ACHN (cell line): ENCODE data around the gene LIMS2.

Experiments used
- DNase-seq: peaks from one replicate; pipeline ENCODE4 v3.0.0-alpha.2; 2015
- in situ Hi-C: cut with HindIII; loops from 2 replicates; pipeline ENCODE4 v1.10.0; 2017; ENCODE audit warnings: low sequenced_read_pairs, low pct_ligation_motif_present, low pct_unique_long_range_greater_than_20kb

Gene LIMS2

DNA sequence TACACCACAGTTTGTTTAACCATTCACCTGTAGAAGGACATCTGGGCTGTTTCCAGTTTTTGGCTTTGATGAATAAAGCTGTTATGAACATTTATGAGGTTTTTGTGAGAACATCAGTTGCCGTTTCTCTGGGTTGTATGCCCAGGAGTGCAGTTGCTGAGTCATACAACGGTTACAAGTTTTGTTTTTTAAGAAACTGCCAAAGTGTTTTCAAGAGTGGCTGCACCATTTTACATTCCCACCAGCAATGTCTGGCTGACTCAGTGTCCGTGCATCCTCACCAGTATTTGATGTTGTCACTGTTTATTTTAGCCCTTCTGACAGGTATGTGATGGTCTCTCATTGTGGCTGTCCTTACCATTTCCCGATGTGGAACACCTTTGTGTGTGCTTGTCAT, 77.3 kb downstream of the LIMS2 start:
- DNase-seq: no peak
- in situ Hi-C loops: no loop called here

DNA sequence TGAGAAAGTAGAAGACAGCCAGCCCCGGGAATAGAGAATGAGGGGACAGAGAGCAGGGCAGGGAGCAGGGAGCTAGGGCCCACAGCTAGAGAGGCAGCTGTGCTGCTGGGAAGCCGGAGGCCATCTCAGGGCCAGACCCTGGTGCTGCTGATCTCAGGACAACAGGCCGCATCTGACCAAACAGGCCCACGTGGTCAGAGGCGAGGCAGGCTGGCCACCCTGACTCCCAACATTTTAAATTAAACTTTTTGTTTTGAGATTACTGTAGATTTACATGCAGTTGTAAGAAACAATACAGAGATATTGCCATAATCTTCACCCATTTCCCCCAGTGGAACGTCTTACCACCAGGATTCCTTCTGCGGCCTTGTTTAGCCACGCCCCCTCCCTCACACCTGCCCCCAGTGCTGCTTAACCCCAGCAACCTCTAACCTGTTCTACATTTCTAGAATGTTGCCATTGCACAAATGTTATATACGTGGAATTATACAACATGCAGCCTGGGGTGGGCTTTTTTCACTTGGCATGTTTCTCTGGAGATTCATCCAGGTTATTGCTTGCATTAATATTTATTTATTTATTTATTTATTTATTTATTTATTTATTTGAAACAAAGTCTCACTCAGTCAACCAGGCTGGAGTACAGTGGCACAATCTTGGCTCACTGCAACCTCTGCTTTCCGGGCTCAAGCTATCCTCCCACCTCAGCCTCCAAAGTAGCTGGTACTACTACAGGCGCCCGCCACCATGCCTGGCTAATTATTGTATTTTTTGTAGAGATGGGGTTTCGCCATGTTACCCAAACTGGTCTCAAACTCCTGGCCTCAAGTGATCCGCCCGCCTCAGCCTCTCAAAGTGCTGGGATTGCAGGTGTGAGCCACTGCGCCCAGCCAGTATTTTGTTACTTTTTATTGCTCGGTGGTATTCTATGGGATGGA, 78.0 kb downstream of the LIMS2 start:
- in situ Hi-C loops: no loop called here
- no peak for DNase-seq

DNA sequence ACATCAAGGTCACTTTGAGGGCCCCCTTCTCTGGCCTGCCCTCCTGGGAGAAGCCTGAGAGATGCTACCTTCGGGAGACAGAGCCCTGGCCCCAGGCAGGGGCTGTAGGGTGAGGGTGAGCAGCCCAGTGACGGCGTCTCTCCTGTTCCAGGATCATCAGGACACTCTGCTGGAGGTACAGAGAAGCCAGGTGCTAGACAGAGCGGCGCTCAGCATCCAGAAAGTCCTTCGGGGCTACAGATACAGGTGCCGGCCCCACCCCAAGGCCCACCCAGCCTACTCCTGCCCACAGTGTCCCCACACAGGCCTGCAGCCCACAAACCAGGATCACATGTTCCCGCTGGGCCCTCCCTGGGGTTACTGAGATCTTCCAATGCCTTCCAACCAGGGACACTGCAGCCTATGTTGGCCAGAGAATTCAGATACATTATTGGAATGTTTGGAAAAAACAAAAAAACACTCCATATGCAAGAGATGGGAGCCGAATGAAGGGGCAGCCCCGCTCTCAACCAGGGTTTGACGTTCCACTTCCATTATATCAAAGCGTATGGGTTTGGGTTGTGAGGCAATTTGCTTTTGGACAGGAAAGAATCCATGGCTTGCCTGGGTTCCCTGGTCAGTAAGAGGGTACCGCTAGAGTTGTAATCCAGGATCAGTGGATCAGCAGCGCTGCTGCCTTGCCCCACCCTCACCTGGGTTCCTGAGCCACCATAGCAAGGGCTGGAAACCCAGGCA, 78.9 kb downstream of the LIMS2 start:
- in situ Hi-C loops: no loop called here
- no peak for DNase-seq

DNA sequence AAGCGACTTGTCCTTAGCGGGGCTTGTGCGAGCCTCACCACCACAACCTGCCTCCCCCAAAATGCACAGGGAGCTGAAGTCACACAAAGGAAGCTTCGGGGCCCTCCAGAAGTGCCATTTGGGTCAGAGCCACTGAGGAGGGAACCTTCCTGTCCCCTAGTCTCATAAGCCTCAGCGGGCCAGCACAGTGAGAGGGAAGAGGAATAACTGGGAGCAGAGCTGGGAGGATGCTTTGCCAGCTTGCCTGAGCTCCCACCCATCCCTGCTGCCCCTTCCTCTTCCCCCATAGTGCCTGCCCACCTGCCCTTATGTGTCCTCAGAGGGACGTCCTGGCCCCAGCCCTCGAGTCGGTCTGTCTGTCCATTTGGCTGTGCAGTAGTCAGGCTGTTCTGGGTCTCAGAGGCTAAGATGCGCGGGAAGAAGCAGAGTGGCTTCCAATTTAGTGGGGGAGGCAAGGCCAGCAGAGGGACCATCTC, 81.2 kb downstream of the LIMS2 start:
- DNase-seq: no peak
- in situ Hi-C loops: no loop called here

DNA sequence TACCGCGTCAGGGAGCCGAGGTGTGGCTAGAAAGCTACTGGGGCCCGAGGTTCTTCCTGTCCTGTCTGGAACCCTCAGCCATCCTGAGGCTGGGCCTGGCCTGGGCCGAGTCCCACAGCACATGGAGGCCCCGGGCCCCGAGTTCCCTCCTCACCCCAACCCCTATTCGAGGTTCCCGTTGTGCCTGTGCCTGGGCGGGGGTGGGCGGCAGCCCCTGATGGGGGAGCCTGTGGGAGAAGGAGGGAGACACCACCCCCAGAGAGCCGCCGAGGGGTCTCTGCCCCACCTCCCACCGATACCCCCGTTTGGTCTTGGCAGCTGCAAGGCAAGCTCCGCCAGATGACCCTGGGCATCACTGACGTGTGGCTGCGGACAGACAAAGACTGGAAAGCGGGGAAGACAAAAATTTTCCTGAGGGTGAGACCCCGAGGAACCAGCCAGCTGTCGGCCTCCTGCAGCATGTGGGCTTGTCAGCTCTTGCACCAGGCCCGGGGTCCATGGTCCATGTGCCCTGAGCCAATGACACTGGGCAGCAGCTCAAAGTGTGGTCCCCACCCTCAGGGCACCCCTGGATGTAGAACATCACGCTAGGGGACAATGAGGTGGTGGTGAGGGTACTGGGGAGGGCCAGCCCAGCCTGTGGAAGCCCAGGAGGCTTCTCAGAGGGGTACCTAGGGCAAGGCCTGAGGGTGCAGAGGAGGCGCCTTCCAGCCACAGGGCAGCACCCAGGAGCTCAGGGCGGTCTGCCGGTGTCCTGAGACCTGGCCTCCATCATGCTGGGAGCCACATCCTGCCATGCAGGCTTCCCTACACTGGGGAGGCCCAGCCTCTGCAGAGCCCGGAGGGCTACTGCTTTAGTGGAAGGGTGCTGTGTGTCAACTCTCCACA, 81.9 kb downstream of the LIMS2 start:
- in situ Hi-C loops: no loop called here
- no peak for DNase-seq

DNA sequence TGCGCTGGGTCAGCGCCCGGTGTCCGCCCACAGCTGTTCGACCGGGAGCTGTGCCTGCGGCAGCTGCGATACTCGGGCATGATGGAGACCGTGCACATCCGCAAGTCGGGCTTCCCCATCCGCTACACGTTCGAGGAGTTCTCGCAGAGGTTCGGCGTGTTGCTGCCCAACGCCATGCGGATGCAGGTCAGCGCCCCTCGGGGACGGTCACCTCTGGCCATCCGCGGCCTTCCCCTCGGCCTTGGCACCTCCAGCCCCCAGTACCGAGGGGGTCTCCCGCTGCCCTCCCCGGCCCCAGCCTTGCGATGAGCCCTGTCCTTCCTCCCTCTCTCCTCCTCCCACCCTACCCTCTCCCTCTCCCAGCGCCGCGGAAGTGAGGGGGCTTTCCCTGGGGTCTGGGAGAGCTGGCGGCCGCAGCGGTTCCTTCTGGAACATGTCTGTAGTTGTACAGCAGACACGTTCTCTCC, 82.5 kb downstream of the LIMS2 start:
- no peak for DNase-seq
- in situ Hi-C loops: no loop called here

DNA sequence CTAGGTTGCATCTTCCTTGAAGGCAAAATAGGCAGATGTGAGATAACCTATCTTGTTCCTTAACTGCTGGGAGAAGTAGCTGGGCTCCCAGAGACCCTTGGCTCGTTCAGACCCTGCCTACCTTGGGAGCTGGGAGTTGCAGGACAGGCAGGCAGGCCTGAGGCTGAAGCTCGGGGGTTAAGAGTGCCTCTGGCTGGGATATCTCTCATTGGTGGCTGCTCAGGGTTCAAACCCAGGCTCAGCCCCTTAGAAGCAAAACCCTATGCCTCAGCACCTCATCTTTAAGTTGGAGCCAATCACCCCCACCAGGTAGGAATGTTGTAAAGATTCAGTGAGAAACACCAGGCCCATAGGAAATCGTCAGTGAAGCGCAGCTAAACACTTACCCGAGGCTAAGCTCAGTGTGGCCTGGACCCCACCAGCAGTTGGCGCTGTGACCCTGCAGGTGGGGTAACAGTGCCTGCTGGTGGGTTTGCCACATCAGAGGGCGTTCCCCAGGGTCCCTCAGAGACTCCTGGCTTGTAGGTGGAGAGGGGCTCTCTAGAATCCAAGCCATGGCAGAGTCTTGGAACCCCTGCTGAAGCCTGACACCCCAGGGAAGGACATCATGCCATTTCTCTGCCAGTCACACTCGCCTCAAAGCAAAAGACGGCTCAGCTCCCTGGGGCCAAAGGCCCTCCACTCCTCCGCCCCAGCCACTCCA, 84.0 kb downstream of the LIMS2 start:
- peak; percentile 68 for DNase-seq
- in situ Hi-C loops: no loop called here

DNA sequence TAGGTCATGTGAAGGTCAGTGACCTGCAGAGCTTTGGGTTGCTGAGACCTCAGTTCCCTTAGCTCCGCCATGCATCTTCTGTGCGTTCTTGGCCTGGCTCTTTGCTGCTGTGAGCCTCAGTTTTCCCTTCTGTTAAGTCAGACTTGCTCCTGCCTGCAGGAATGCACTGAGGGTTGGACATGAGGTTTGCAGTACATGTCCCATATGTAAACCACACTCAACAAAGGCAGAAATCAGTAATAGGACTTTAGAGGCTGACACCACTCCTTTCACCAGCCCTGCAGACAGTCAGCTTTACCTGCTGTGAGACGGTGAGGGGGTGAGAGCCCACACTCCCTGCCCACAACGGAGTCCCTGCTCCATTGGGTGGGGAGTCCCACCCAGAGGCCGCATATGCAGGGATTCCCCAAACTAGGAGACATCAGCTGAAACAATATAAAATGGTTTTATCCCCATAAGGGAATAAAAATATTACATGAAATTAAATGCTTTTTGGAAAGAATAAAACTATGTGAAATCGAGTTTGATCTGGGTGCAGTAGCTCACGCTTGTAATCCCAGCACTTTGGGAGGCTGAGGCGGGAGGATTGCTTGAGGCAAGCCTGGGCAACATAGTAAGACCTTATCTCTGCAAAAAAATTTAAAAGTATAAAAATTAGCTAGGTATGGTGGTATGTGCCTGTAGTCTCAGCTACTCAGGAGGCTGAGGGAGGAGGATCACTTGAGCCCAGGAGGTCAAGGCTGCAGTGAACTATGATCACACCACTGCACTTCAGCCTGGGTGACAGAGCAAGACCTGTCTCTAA, 84.7 kb downstream of the LIMS2 start:
- in situ Hi-C loops: no loop called here
- no peak for DNase-seq

DNA sequence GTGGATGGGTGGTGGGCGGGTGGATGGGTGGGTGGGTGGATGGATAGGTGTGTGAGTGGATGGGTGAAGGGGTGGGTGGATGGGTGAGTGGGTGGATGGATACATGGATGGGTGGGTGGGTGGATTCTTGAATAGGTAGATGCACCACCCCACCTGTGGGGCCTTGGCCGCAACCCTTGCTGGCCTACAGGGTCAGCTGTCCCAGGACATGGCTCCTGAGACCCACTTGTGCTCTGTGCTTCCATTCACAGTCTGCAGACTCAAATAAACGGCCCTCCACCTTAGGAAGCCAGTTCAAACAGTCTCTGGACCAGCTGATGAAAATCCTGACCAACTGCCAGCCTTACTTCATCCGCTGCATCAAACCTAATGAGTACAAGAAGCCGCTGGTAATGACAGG, 85.5 kb downstream of the LIMS2 start:
- in situ Hi-C loops: no loop called here
- no peak for DNase-seq

DNA sequence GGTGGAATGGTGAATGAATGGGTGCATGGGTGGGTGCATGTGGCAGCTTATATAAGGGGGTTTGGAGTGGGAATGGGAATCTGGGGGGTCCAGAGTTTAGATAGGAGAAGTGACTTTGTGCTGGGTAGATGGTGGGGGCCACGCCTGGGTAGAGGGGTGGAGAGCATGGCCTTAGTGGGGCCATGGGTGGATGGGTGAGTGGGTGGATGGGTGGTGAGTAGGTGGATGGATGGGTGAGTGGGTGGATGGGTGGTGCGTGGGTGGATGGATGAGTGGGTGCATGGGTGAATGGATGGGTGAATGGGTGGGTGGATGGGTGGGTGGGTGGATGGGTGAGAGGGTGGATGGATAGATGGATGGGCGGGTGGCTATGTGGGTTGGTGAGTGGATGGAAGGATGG, 86.0 kb downstream of the LIMS2 start:
- no peak for DNase-seq
- in situ Hi-C loops: no loop called here
